HUES64 (cell line): ENCODE results near the gene TIMM44.
A peak's percentile ranks its signal among the peaks of the same experiment; 100 is the strongest.

ENCODE experiments used
- H3K27ac ChIP-seq: 2 replicates; pipeline ENCODE4 v1.7.0; 2013; ENCODE audit warnings: low read depth, low read length, inconsistent platforms
- H3K27me3 ChIP-seq: 2 replicates; pipeline ENCODE4 v1.6.1; 2013; ENCODE audit warnings: mild to moderate bottlenecking, low read length; ENCODE audit not compliant: insufficient read depth
- H3K36me3 ChIP-seq: 2 replicates; pipeline ENCODE4 v1.6.1; 2013; ENCODE audit warnings: mild to moderate bottlenecking, low read length; ENCODE audit not compliant: insufficient read depth
- H3K4me1 ChIP-seq: 2 replicates; pipeline ENCODE4 v1.6.1; 2013; ENCODE audit warnings: mild to moderate bottlenecking, low read length, moderate library complexity; ENCODE audit not compliant: insufficient read depth
- H3K4me3 ChIP-seq: 2 replicates; pipeline ENCODE4 v1.5.1; 2013; ENCODE audit warnings: mild to moderate bottlenecking, low read length, moderate library complexity
- H3K9ac ChIP-seq: 2 replicates; pipeline ENCODE4 v1.6.1; 2013; ENCODE audit warnings: mild to moderate bottlenecking, low read depth, low read length
- H3K9me3 ChIP-seq: 2 replicates; pipeline ENCODE4 v1.6.1; 2013; ENCODE audit warnings: low read depth, low read length; ENCODE audit not compliant: insufficient read depth
- WGBS: fragments of 150-250, 120-280 bp; methylation state at CpG from one replicate; pipeline ENCODE4 v1.1.7; 2013; ENCODE audit warnings: missing lambda C conversion rate; 5-methylcytosine and 5-hydroxymethylcytosine counted together

Gene TIMM44

GRCh38 chr19:7888145-7888825 lies 55.2 kb downstream of the TIMM44 start, which contains the start of gene LRRC8E:
TSS of gene LRRC8E (plus strand) at chr19:7888510. CDS start at chr19:7895604, 7,094 bp downstream.
- Histone ChIP-seq H3K27ac (no peak within 1 kb of the TSS), H3K4me1 (no peaks in the 10 kb centered on the region), H3K9ac (peak within 1 kb of the TSS; percentile 70), H3K36me3 (no peaks in the 10 kb centered on the region), H3K27me3 (peaks cover 13% of the 10 kb centered on the region), H3K9me3 (no peaks in the 10 kb centered on the region), H3K4me3 (peak within 1 kb of the TSS; percentile 65)
- WGBS = 8% methylated on average over 53 of the region's 53 CpGs

- peak overlapping the region; percentile 65; the same call in 1 of the 2 replicates for H3K4me3 ChIP-seq
Observed at GRCh38 chr19:7887408-7888144, 55.9 kb downstream of the TIMM44 start.

DNA sequence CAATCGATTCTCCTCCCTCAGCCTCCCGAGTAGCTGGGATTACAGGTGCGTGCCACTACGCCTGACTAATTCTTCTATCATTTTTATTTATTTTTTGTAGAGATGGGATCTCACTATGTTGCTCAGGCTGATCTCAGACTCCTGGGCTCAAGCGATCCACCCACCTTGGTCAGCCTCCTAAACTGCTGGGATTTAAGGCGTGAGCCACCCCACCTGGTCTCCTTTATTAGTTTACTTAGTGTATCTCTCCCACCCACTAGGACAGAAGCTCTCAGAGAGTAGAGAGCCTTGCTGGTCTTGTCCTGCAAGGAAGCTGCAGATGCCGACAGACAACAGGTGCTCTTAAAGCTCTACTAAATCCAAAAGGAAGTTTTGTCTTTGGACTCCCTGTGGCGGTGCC lies 57.6 kb downstream of the TIMM44 start:
- Histone ChIP-seq H3K27ac (no peak overlapping the region), H3K4me3 (no peak overlapping the region), H3K9ac (no peak overlapping the region), H3K9me3 (no peaks in the 10 kb centered on the region), H3K27me3 (peaks cover 13% of the 10 kb centered on the region), H3K36me3 (no peaks in the 10 kb centered on the region), H3K4me1 (no peaks in the 10 kb centered on the region)
- whole genome bisulfite sequencing = 90% methylated on average over 7 of the region's 8 CpGs

More at GRCh38 chr19:7887408-7888144, 55.9 kb downstream of the TIMM44 start:
- Histone ChIP-seq H3K27me3 (peaks cover 13% of the 10 kb centered on the region), H3K9ac (no peak overlapping the region), H3K9me3 (no peaks in the 10 kb centered on the region), H3K4me1 (no peaks in the 10 kb centered on the region), H3K36me3 (no peaks in the 10 kb centered on the region), H3K27ac (no peak overlapping the region)
- 81% methylated on average over 16 of the region's 16 CpGs for WGBS

DNA sequence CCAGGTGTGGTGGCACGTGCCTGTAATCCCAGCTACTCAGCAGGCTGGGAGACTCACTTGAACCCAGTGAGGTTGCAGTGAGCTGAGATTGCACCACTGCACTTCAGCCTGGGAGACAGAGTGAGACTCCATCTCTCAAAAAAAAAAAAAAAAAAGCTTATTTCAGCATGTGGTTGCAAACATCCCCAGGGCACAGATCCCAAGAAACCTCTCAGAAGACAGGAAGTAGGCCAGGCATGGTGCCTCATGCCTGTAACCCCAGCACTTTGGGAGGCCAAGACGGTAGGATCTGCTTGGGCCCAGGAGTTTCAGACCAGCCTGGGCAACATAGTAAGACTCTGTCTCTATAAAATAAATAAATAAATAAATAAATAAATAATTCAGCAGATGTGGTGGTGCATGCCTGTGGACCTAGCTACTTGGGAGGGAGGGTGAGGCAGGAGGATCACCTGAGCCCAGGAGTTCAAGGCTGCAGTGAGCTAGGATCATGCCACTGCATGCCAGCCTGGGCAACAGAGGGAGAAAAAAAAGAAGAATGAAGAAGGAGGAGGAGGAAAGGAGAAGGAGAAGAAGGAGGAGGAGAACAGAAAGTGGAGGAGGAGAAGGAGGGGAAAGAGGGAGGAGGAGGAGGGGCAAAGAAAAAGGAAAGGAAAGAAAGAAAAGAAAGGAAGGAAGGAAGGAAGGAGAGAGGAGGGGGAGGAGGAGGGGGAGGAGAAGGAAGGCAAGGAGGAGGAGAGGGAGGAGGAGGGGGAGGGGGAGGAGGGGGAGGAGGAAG lies 59.5 kb downstream of the TIMM44 start:
- Histone ChIP-seq H3K27me3 (peaks cover 6% of the 10 kb centered on the region), H3K9ac (no peak overlapping the region), H3K27ac (no peak overlapping the region), H3K36me3 (no peaks in the 10 kb centered on the region), H3K4me1 (no peaks in the 10 kb centered on the region), H3K4me3 (no peak overlapping the region), H3K9me3 (no peaks in the 10 kb centered on the region)
- 76% methylated on average over 2 of the region's 2 CpGs for WGBS

GRCh38 chr19:7883105-7883504 lies 60.4 kb downstream of the TIMM44 start:
- no peaks in the 10 kb centered on the region for H3K27me3 ChIP-seq
- H3K9ac ChIP-seq = no peak overlapping the region
- H3K9me3 ChIP-seq = no peaks in the 10 kb centered on the region
- H3K4me3 ChIP-seq = no peak overlapping the region
- no peaks in the 10 kb centered on the region for H3K36me3 ChIP-seq
- H3K27ac ChIP-seq = no peak overlapping the region
- H3K4me1 ChIP-seq = no peaks in the 10 kb centered on the region
- WGBS = 89% methylated on average over 4 of the region's 4 CpGs

DNA sequence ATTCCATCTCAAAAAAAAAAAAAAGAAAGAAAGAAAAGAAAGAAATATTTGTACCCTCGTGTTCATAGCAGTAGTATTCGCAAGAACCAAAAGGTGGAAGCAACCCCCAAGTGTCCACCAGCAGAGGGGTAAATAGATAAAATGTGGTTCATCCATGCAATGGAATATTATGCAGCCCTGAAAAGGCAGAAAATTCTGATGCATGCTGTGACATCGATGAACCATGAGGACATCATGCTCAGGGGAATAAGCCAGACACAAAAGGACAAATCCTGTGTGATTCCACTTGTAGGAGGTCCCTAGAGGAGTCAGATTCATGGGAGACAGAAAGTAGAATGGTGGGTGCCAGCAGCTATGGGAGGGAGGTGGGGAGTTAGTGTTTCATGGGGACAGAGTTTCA lies 61.6 kb downstream of the TIMM44 start:
- Histone ChIP-seq H3K9ac (no peak overlapping the region), H3K27me3 (peaks cover 4% of the 10 kb centered on the region; the same call in 1 of the 2 replicates), H3K27ac (no peak overlapping the region), H3K4me1 (no peaks in the 10 kb centered on the region), H3K36me3 (no peaks in the 10 kb centered on the region), H3K9me3 (no peaks in the 10 kb centered on the region), H3K4me3 (no peak overlapping the region)
- 89% methylated on average over 3 of the region's 3 CpGs for WGBS

DNA sequence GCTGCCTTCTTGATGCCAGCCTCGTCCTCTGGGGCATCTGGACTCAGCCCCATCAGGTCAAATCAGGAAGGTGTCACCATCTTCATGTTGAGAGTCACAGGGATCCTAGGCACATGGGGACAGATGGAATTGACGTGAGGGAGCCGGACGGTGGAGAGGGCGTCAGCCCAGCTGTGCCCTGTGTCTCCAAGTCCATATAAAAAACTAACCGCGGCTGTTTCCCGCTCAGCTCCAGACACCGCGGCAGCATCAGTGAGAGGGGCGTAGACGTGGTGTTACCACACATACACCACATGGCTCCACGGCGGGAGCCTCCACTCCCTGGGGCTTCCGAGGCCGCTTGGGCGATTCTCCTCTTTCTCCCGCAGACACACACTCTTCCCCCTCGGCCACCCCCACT lies 63.6 kb downstream of the TIMM44 start:
- 96% methylated on average over 17 of the region's 19 CpGs for WGBS
- Histone ChIP-seq H3K36me3 (no peaks in the 10 kb centered on the region), H3K27me3 (peaks cover 4% of the 10 kb centered on the region; the same call in 1 of the 2 replicates), H3K9ac (no peak overlapping the region), H3K9me3 (no peaks in the 10 kb centered on the region), H3K27ac (no peak overlapping the region), H3K4me3 (no peak overlapping the region), H3K4me1 (no peaks in the 10 kb centered on the region)

- no peaks in the 10 kb centered on the region for H3K9me3 ChIP-seq
- H3K4me1 ChIP-seq = no peaks in the 10 kb centered on the region
- H3K9ac ChIP-seq = no peak overlapping the region
- no peak overlapping the region for H3K4me3 ChIP-seq
- no peak overlapping the region for H3K27ac ChIP-seq
- peaks cover 4% of the 10 kb centered on the region; the same call in 1 of the 2 replicates for H3K27me3 ChIP-seq
- 91% methylated on average over 18 of the region's 18 CpGs for WGBS
- no peaks in the 10 kb centered on the region for H3K36me3 ChIP-seq
Observed at GRCh38 chr19:7879111-7879807, 64.2 kb downstream of the TIMM44 start.

DNA sequence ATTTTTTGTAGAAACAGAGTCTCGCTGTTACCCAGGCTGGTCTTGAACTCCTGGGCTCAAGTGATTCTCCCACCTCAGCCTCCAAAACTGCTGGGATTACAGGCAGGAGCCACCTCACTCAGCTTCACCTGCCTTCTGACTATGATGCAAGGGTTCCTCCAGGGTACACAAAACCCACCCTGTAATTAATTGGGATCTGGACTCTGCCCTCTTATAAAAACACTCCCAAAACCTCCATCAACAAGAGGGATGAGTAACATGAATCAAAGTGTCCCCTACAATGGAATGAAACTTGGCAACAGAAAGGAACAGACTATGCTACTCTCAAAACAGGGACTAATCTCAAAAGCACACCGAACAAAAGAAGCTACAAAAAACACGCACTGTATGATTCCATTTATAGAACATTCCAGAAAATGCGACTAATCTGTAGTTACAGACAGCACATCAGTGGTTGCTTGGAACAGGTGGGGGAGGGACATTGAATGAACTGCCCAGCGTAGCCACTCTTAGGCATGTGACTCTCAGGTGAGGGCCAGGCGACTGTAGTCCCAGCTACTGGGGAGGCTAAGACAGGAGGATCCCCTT lies 66.1 kb downstream of the TIMM44 start:
- Histone ChIP-seq H3K36me3 (no peaks in the 10 kb centered on the region), H3K4me1 (no peaks in the 10 kb centered on the region), H3K27ac (no peak overlapping the region), H3K9me3 (no peaks in the 10 kb centered on the region), H3K4me3 (no peak overlapping the region), H3K9ac (no peak overlapping the region), H3K27me3 (peaks cover 18% of the 10 kb centered on the region)
- WGBS = 94% methylated on average over 6 of the region's 6 CpGs
